OCI-LY1 (cell line): Measurements from ENCODE around the gene PSD2.

ENCODE experiments used
- H2AFZ ChIP-seq: fragments of 200-600 bp; sonication (generic), shearing (Covaris generic); 2 replicates; pipeline ENCODE4 v1.6.0; 2014; ENCODE audit warnings: antibody characterized with exemption, mild to moderate bottlenecking, low read length
- H3F3A ChIP-seq: fragments of 200-600 bp; sonication (generic), shearing (Covaris generic); 2 replicates; pipeline ENCODE4 v1.6.0; 2014; ENCODE audit warnings: mild to moderate bottlenecking, antibody characterized with exemption, low read length, moderate library complexity; ENCODE audit not compliant: insufficient read depth
- H3K27ac ChIP-seq: fragments of 200-600 bp; sonication (generic); 2 replicates; pipeline ENCODE4 v1.5.1; 2014; ENCODE audit warnings: low read length, mixed run types, mild to moderate bottlenecking, low read depth; ENCODE audit not compliant: poor library complexity, severe bottlenecking
- H3K27me3 ChIP-seq: fragments of 200-600 bp; sonication (generic); 2 replicates; pipeline ENCODE4 v1.6.0; 2014; ENCODE audit warnings: antibody characterized with exemption, mild to moderate bottlenecking, low read length, moderate library complexity; ENCODE audit not compliant: insufficient read depth
- H3K36me3 ChIP-seq: fragments of 200-600 bp; sonication (generic); 2 replicates; pipeline ENCODE4 v1.6.1; 2014; ENCODE audit warnings: mild to moderate bottlenecking, antibody characterized with exemption, low read length, moderate library complexity, mixed read lengths; ENCODE audit not compliant: insufficient read depth
- H3K4me1 ChIP-seq: fragments of 200-600 bp; sonication (generic); 2 replicates; pipeline ENCODE4 v1.5.1; 2014; ENCODE audit warnings: mild to moderate bottlenecking, low read length, moderate library complexity; ENCODE audit not compliant: insufficient read depth, severe bottlenecking
- H3K4me2 ChIP-seq: fragments of 200-600 bp; sonication (generic), shearing (Covaris generic); 2 replicates; pipeline ENCODE4 v1.6.1; 2014; ENCODE audit warnings: low read length
- H3K4me3 ChIP-seq: fragments of 200-600 bp; sonication (generic); 2 replicates; pipeline ENCODE4 v1.5.1; 2014; ENCODE audit warnings: low read length, low read depth, mild to moderate bottlenecking, mixed read lengths; ENCODE audit not compliant: poor library complexity, severe bottlenecking
- H3K79me2 ChIP-seq: fragments of 200-600 bp; shearing (Covaris generic); 2 replicates; pipeline ENCODE4 v1.6.1; 2016; ENCODE audit warnings: mixed run types, low read length, mixed read lengths; ENCODE audit not compliant: insufficient read depth
- H3K9ac ChIP-seq: fragments of 200-600 bp; sonication (generic), shearing (Covaris generic); 2 replicates; pipeline ENCODE4 v1.6.1; 2014; ENCODE audit warnings: mild to moderate bottlenecking, low read length, mixed read lengths
- H3K9me2 ChIP-seq: fragments of 200-600 bp; sonication (generic), shearing (Covaris generic); 2 replicates; pipeline ENCODE4 v1.6.1; 2014; ENCODE audit warnings: low read depth, mild to moderate bottlenecking, low read length, mixed read lengths
- H3K9me3 ChIP-seq: fragments of 200-600 bp; shearing (Covaris generic); 2 replicates; pipeline ENCODE4 v1.6.1; 2014; ENCODE audit warnings: low read length, mixed read lengths
- H4K20me1 ChIP-seq: fragments of 200-600 bp; sonication (generic), shearing (Covaris generic); 2 replicates; pipeline ENCODE4 v1.6.0; 2016; ENCODE audit warnings: mild to moderate bottlenecking, low read length; ENCODE audit not compliant: insufficient read depth
- CTCF ChIP-seq: fragments of 200-600 bp; sonication (generic), shearing (Covaris generic); IDR thresholded peaks from 2 replicates; pipeline ENCODE4 v1.5.1; 2017; ENCODE audit warnings: mild to moderate bottlenecking, antibody characterized with exemption, low read length, moderate library complexity, mixed read lengths
- EZH2 ChIP-seq: fragments of 200-600 bp; sonication (generic), shearing (Covaris generic); IDR thresholded peaks from 2 replicates; pipeline ENCODE4 v1.8.0; 2017; ENCODE audit warnings: borderline replicate concordance, mixed run types, mild to moderate bottlenecking, antibody characterized with exemption, low read length, moderate library complexity, mixed read lengths

PSD2 gene

GRCh38 chr5:139804800-139805397, 9.3 kb downstream of the PSD2 start:
- no peaks in the 10 kb centered on the region for H3K27me3 ChIP-seq
- no peaks in the 10 kb centered on the region for H3K9me2 ChIP-seq
- H3K36me3 ChIP-seq: no peaks in the 10 kb centered on the region

GRCh38 chr5:139805545-139805944, 9.9 kb downstream of the PSD2 start:
- no peak overlapping the region for H3K4me2 ChIP-seq
- no peaks in the 10 kb centered on the region for H3K27me3 ChIP-seq
- no peak overlapping the region for H2AFZ ChIP-seq
- TF ChIP-seq CTCF (no peak), EZH2 (no peak)
- no peaks in the 10 kb centered on the region for H3K9me3 ChIP-seq
- no peaks in the 10 kb centered on the region for H3K79me2 ChIP-seq
- H3K27ac ChIP-seq: no peak overlapping the region
- no peaks in the 10 kb centered on the region for H3K36me3 ChIP-seq
- H3K4me3 ChIP-seq: no peak overlapping the region
- H3F3A ChIP-seq: no peaks in the 10 kb centered on the region
- H4K20me1 ChIP-seq: no peaks in the 10 kb centered on the region
- H3K4me1 ChIP-seq: no peaks in the 10 kb centered on the region
- H3K9ac ChIP-seq: no peak overlapping the region
- H3K9me2 ChIP-seq: no peaks in the 10 kb centered on the region

More at GRCh38 chr5:139804800-139805397, 9.3 kb downstream of the PSD2 start:
- H3K4me1 ChIP-seq: no peaks in the 10 kb centered on the region
- H3K9me3 ChIP-seq: no peaks in the 10 kb centered on the region
- no peak overlapping the region for H3K4me3 ChIP-seq
- H3K27ac ChIP-seq: no peak overlapping the region
- no peaks in the 10 kb centered on the region for H3F3A ChIP-seq
- no peak overlapping the region for H2AFZ ChIP-seq
- no peak overlapping the region for H3K9ac ChIP-seq
- no peaks in the 10 kb centered on the region for H3K79me2 ChIP-seq
- TF ChIP-seq EZH2 (no peak), CTCF (no peak)
- H4K20me1 ChIP-seq: no peaks in the 10 kb centered on the region
- H3K4me2 ChIP-seq: no peak overlapping the region

DNA sequence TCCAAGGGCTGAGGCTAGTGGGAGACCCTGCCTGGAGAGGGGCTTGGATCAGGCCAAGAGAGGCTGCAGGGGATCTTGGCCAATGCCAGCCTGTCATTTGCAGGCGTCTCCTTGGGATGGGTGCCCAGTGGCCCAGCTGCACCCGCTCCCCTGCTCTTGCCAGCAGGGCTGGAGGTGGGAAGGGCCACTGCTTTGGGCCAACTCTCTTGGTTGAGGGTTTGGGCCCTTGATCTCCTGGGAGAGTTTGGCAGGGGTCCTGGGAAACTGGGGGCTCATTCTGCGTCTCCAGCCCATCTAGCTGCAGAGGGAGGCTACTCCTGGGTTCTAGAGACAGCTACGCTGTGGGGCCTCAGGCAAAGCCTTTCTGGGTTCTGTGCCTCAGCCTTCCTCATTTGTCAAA, 10.5 kb downstream of the PSD2 start:
- Histone ChIP-seq H3K36me3 (no peaks in the 10 kb centered on the region), H3K27me3 (no peaks in the 10 kb centered on the region), H3K79me2 (no peaks in the 10 kb centered on the region), H3K27ac (no peak overlapping the region), H3K9ac (no peak overlapping the region), H3K4me3 (no peak overlapping the region), H3K9me3 (no peaks in the 10 kb centered on the region), H4K20me1 (no peaks in the 10 kb centered on the region), H3K4me2 (no peak overlapping the region), H3F3A (no peaks in the 10 kb centered on the region), H3K9me2 (no peaks in the 10 kb centered on the region), H3K4me1 (no peaks in the 10 kb centered on the region), H2AFZ (no peak overlapping the region)
- no peak for TF ChIP-seq EZH2
- no peak for TF ChIP-seq CTCF
